22Rv1 (cell line): ENCODE measurements around the gene TUBGCP5.

Experiments
- ZFX ChIP-seq: fragments of 450-650 bp; IDR thresholded peaks from 2 replicates; pipeline ENCODE4 v1.6.1; 2017; ENCODE audit warnings: antibody characterized with exemption, borderline replicate concordance
- TF ChIP-seq, protein P1 (sequence below): fragments of 450-650 bp; IDR thresholded peaks from 2 replicates; pipeline ENCODE4 v1.5.1; 2017; ENCODE audit warnings: mild to moderate bottlenecking

DNA sequence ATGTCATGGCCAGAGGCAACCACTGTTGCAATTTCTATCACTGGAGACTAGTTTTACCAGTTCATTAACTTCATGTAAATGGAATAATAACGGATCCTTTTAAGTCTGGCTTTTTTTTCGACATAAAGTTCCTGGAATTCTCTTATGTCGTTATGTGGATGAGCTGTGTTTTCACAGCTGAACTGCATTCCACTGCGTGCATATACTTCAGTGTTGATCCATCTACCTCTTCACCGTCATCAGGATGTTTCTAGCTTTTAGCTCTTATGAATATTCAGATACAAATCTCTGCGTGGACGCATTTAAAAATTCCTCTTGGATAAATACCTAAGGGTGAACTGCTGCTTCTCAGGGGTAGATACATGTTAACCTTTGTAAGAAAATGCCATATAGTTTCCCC lies 43.6 kb downstream of the TUBGCP5 start:
- TF ChIP-seq, protein P1, sequence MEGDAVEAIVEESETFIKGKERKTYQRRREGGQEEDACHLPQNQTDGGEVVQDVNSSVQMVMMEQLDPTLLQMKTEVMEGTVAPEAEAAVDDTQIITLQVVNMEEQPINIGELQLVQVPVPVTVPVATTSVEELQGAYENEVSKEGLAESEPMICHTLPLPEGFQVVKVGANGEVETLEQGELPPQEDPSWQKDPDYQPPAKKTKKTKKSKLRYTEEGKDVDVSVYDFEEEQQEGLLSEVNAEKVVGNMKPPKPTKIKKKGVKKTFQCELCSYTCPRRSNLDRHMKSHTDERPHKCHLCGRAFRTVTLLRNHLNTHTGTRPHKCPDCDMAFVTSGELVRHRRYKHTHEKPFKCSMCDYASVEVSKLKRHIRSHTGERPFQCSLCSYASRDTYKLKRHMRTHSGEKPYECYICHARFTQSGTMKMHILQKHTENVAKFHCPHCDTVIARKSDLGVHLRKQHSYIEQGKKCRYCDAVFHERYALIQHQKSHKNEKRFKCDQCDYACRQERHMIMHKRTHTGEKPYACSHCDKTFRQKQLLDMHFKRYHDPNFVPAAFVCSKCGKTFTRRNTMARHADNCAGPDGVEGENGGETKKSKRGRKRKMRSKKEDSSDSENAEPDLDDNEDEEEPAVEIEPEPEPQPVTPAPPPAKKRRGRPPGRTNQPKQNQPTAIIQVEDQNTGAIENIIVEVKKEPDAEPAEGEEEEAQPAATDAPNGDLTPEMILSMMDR = no peak
- TF ChIP-seq ZFX = no peak
